ENCODE data around the gene PON2. TPM values are rescaled to one million over a fixed set of nuclear protein-coding genes. Genes with fewer than 3 reads are reported as not detected.

PON2 gene
- total and polyA plus RNA-seq, 10 of the 15 experiments (the other 5 are each of a cell fraction or from before 2014, with no cell fraction given) = 22.9 to 127 (median 46.1) TPM

DNA sequence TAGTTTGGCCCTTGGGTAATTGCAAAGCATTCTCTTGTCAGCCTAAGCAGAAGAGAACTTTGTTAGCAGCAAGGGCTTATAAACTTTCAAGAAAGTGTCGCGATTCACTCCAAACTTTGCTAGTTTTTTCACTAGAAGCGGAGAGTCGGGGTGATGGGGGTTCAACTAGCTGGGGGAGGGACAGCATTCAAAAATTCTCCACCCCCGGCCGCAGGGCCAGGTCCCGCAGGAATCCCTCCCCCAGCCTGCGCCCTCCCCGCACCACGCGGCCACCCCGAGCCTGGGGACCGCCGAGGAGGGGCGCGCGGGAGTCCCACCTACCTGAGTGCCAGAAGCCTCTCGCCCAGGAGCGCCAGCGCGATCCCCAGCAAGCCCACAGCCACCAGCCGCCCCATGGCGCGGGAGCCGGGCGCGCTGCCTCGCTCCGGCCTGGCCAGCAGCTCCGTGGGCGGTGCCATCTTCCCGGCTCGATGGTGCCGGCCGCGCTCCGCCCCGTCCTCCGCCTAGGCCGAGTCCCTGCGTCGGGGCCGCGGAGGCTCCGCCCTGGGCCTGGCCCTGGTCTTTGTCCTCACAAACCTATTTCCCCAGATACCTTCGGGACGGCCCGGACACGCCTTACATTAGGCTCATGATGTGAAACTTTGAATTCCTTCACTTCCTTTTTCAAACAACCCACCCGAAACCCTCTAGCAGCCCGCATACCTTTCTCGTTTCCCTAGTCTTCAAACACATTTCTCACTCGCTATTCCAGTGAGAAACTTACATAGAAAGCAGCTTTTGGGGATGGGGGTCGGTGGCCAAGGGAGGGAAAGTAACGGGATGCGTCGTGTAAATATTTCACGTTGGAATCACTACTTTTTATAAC, at the start of gene PON2 (continued):
- TF ChIP-seq SREBF2 (IDR thresholded peaks at IDR 0.05; ENCODE audit: low read length) (no peak), YY1 (IDR thresholded peaks at IDR 0.05; ENCODE audit: low read depth, low read length) (peak; percentile 75), NBN (IDR thresholded peaks at IDR 0.05) (0 out of 2 replicates have a peak, but pooled peaks have one; percentile 41), DPF2 (IDR thresholded peaks at IDR 0.05) (peak; percentile 90), ZBED1 (IDR thresholded peaks at IDR 0.05; ENCODE audit: borderline replicate concordance) (peak; percentile 25; the same call in 1 of the 2 replicates), NFIC (IDR thresholded peaks at IDR 0.05; ENCODE audit: low read depth, low read length) (peak; percentile 53; the same call in 1 of the 2 replicates), ZNF687 (IDR thresholded peaks at IDR 0.05) (peak; percentile 87), EED (IDR thresholded peaks at IDR 0.05; ENCODE audit: low read depth) (peak; percentile 84), MTA3 (IDR thresholded peaks at IDR 0.05; ENCODE audit: borderline replicate concordance, low read length) (no peak), SIN3A (IDR thresholded peaks at IDR 0.05; ENCODE audit: low read depth, low read length) (no peak), IKZF2 (IDR thresholded peaks at IDR 0.05) (peak; percentile 90 to 92), GATAD2B (conservative IDR thresholded peaks at IDR 0.05; ENCODE audit: low read depth) (peak; percentile 94), ZNF207 (IDR thresholded peaks at IDR 0.05; ENCODE audit: borderline replicate concordance) (0 out of 2 replicates have a peak, but pooled peaks have one; percentile 22), NKRF (conservative IDR thresholded peaks at IDR 0.05) (peak; percentile 64; the same call in 1 of the 2 replicates), MEF2A (IDR thresholded peaks at IDR 0.05; ENCODE audit: insufficient read depth, low read depth, low read length) (0 out of 2 replicates have a peak, but pooled peaks have one; percentile 37), POLR2AphosphoS5 (IDR thresholded peaks at IDR 0.05; ENCODE audit: low read length) (no peak), SPI1 (IDR thresholded peaks at IDR 0.05; ENCODE audit: borderline replicate concordance, insufficient read depth, low read depth, low read length) (peak; percentile 88), BCL11A (IDR thresholded peaks at IDR 0.05; ENCODE audit: low read depth, low read length) (no peak), IRF4 (IDR thresholded peaks at IDR 0.05; ENCODE audit: low read depth, low read length) (0 out of 2 replicates have a peak, but pooled peaks have one; percentile 23), RFX5 (IDR thresholded peaks at IDR 0.05; ENCODE audit: low read depth, low read length) (no peak)
- TF ChIP-seq, protein P1, sequence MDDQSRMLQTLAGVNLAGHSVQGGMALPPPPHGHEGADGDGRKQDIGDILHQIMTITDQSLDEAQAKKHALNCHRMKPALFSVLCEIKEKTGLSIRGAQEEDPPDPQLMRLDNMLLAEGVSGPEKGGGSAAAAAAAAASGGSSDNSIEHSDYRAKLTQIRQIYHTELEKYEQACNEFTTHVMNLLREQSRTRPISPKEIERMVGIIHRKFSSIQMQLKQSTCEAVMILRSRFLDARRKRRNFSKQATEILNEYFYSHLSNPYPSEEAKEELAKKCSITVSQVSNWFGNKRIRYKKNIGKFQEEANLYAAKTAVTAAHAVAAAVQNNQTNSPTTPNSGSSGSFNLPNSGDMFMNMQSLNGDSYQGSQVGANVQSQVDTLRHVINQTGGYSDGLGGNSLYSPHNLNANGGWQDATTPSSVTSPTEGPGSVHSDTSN (IDR thresholded peaks at IDR 0.05; ENCODE audit: insufficient replicate concordance, low read depth, low read length) = no peak
